IPS DF 6.9 (cell line): ENCODE measurements around the gene CLUH.
"Not testable (repeated sequence)": the region's sequence is repeated elsewhere in the genome, so short reads cannot be mapped to it uniquely, and the experiment has no call there.

Experiments
- DNase-seq: peaks from one replicate; pipeline ENCODE4 v3.0.0-alpha.2; 2013; ENCODE audit warnings: low read depth, low spot score
- H3K27ac ChIP-seq: one replicate; pipeline ENCODE4 v1.5.1; 2013; ENCODE audit warnings: low read length, control low read depth
- H3K27me3 ChIP-seq: 2 replicates; pipeline ENCODE4 v1.6.1; 2013; ENCODE audit warnings: mild to moderate bottlenecking, low read length; ENCODE audit not compliant: control insufficient read depth, insufficient read depth
- H3K36me3 ChIP-seq: 2 replicates; pipeline ENCODE4 v1.6.1; 2013; ENCODE audit warnings: low read length; ENCODE audit not compliant: control insufficient read depth, insufficient read depth
- H3K4me1 ChIP-seq: 2 replicates; pipeline ENCODE4 v1.6.1; 2013; ENCODE audit warnings: low read length; ENCODE audit not compliant: control insufficient read depth, insufficient read depth
- H3K4me3 ChIP-seq: 2 replicates; pipeline ENCODE4 v1.5.1; 2013; ENCODE audit warnings: mild to moderate bottlenecking, low read length
- H3K9me3 ChIP-seq: 2 replicates; pipeline ENCODE4 v1.6.1; 2013; ENCODE audit warnings: low read length, inconsistent platforms; ENCODE audit not compliant: control insufficient read depth, insufficient read depth
- WGBS: extraction: QIAGEN DNeasy Blood & Tissue Kit; methylation state at CpG from one replicate; pipeline ENCODE4 v1.1.7; 2013; ENCODE audit warnings: mixed read lengths, missing lambda C conversion rate; ENCODE audit not compliant: insufficient read length, insufficient coverage; 5-methylcytosine and 5-hydroxymethylcytosine counted together

Gene CLUH

GRCh38 chr17:2685696-2686095 lies 25.9 kb downstream of the CLUH start:
- no peak for DNase-seq

GRCh38 chr17:2684549-2684948 lies 27.0 kb downstream of the CLUH start:
- no peaks in the 10 kb centered on the region for H3K27me3 ChIP-seq
- no peak overlapping the region for H3K4me3 ChIP-seq
- no peak overlapping the region for H3K27ac ChIP-seq
- no peaks in the 10 kb centered on the region; the same call in 1 of the 2 replicates for H3K4me1 ChIP-seq
- H3K36me3 ChIP-seq, result peaks cover 8% of the 10 kb centered on the region; the same call in 1 of the 2 replicates
- H3K9me3 ChIP-seq, result no peaks in the 10 kb centered on the region
- DNase-seq, result no peak
- no CpG with 5 or more reads among the region's 18 CpGs for WGBS

More at GRCh38 chr17:2685696-2686095, 25.9 kb downstream of the CLUH start:
- no CpG with 5 or more reads among the region's 15 CpGs for WGBS
- H3K4me1 ChIP-seq, result no peaks in the 10 kb centered on the region; the same call in 1 of the 2 replicates
- no peaks in the 10 kb centered on the region for H3K9me3 ChIP-seq
- no peak overlapping the region for H3K4me3 ChIP-seq
- no peaks in the 10 kb centered on the region for H3K27me3 ChIP-seq
- peaks cover 9% of the 10 kb centered on the region for H3K36me3 ChIP-seq
- no peak overlapping the region for H3K27ac ChIP-seq

GRCh38 chr17:2683912-2684311 lies 27.7 kb downstream of the CLUH start:
- Histone ChIP-seq H3K4me3 (no peak overlapping the region), H3K4me1 (no peaks in the 10 kb centered on the region), H3K9me3 (no peaks in the 10 kb centered on the region), H3K27ac (no peak overlapping the region), H3K27me3 (no peaks in the 10 kb centered on the region), H3K36me3 (peaks cover 8% of the 10 kb centered on the region; the same call in 1 of the 2 replicates)
- WGBS, result no CpG with 5 or more reads among the region's 8 CpGs
- no peak for DNase-seq

GRCh38 chr17:2682176-2682938 lies 29.2 kb downstream of the CLUH start:
- Histone ChIP-seq H3K4me1 (no peaks in the 10 kb centered on the region), H3K4me3 (no peak overlapping the region), H3K36me3 (peaks cover 8% of the 10 kb centered on the region; the same call in 1 of the 2 replicates), H3K27ac (no peak overlapping the region), H3K27me3 (no peaks in the 10 kb centered on the region), H3K9me3 (no peaks in the 10 kb centered on the region)
- no peak for DNase-seq
- WGBS, result no CpG with 5 or more reads among the region's 3 CpGs

- no peaks in the 10 kb centered on the region for H3K9me3 ChIP-seq
- H3K36me3 ChIP-seq, result peaks cover 8% of the 10 kb centered on the region; the same call in 1 of the 2 replicates
- no peak for DNase-seq
- no peaks in the 10 kb centered on the region for H3K4me1 ChIP-seq
- no peak overlapping the region for H3K4me3 ChIP-seq
- no peak overlapping the region for H3K27ac ChIP-seq
- H3K27me3 ChIP-seq, result no peaks in the 10 kb centered on the region
- no CpG with 5 or more reads among the region's 7 CpGs for WGBS
These were observed 29.9 kb downstream of the CLUH start for GRCh38 chr17:2681650-2682049.

- Histone ChIP-seq H3K4me3 (no peak overlapping the region), H3K9me3 (no peaks in the 10 kb centered on the region), H3K36me3 (peaks cover 8% of the 10 kb centered on the region; the same call in 1 of the 2 replicates), H3K27ac (no peak overlapping the region), H3K27me3 (no peaks in the 10 kb centered on the region), H3K4me1 (no peaks in the 10 kb centered on the region)
- no peak for DNase-seq
- no CpG with 5 or more reads among the region's 2 CpGs for WGBS
These were observed 30.6 kb downstream of the CLUH start for GRCh38 chr17:2680961-2681360.

- no CpG with 5 or more reads among the region's 1 CpG for WGBS
- H3K27ac ChIP-seq, H3K4me3 ChIP-seq, DNase-seq, H3K36me3 ChIP-seq, H3K9me3 ChIP-seq, H3K27me3 ChIP-seq, H3K4me1 ChIP-seq: not testable (repeated sequence)
These were observed 32.3 kb downstream of the CLUH start for GRCh38 chr17:2679247-2679646.

- Histone ChIP-seq H3K4me1 (no peaks in the 10 kb centered on the region), H3K27ac (no peak overlapping the region), H3K4me3 (no peak overlapping the region), H3K36me3 (no peaks in the 10 kb centered on the region; the same call in 1 of the 2 replicates), H3K9me3 (no peaks in the 10 kb centered on the region), H3K27me3 (no peaks in the 10 kb centered on the region)
- WGBS, result no CpG with 5 or more reads among the region's 5 CpGs
- no peak for DNase-seq
These were observed 39.5 kb downstream of the CLUH start for GRCh38 chr17:2672026-2672425.

GRCh38 chr17:2660410-2660809 lies 51.2 kb downstream of the CLUH start:
- not testable (repeated sequence) for H3K36me3 ChIP-seq, H3K27ac ChIP-seq, DNase-seq, H3K4me1 ChIP-seq, H3K27me3 ChIP-seq, H3K4me3 ChIP-seq, H3K9me3 ChIP-seq
- WGBS, result no CpG with 5 or more reads among the region's 4 CpGs

- H3K9me3 ChIP-seq, H3K4me3 ChIP-seq, DNase-seq, H3K36me3 ChIP-seq, H3K27me3 ChIP-seq, H3K27ac ChIP-seq, H3K4me1 ChIP-seq: not testable (repeated sequence)
- no CpG with 5 or more reads among the region's 8 CpGs for WGBS
These were observed 52.2 kb downstream of the CLUH start for GRCh38 chr17:2659337-2659736.

GRCh38 chr17:2656283-2656682 lies 55.3 kb downstream of the CLUH start:
- WGBS, result no CpG with 5 or more reads among the region's 1 CpG
- no peak overlapping the region for H3K4me3 ChIP-seq
- no peak for DNase-seq
- H3K27me3 ChIP-seq, result no peaks in the 10 kb centered on the region
- H3K36me3 ChIP-seq, result no peaks in the 10 kb centered on the region
- H3K27ac ChIP-seq, result no peak overlapping the region
- H3K9me3 ChIP-seq, result no peaks in the 10 kb centered on the region; the same call in 1 of the 2 replicates
- no peaks in the 10 kb centered on the region for H3K4me1 ChIP-seq
